Stomach smooth muscle (tissue), 2 donors: ENCODE data around the gene PKP4.

Source experiments
- H3K27ac ChIP-seq: one replicate; pipeline ENCODE4 v1.7.0; 2013; ENCODE audit warnings: mild to moderate bottlenecking, low read length, inconsistent platforms
- H3K27me3 ChIP-seq, 2 donors: one replicate each; pipeline ENCODE4 v1.7.0; 2013; ENCODE audit warnings: low read length in 2 of 2; ENCODE audit not compliant: insufficient read depth in 2 of 2, control insufficient read depth in 1 of 2
- H3K36me3 ChIP-seq, 2 donors: one replicate each; pipeline ENCODE4 v1.7.0; 2013; ENCODE audit warnings: low read length in 2 of 2; ENCODE audit not compliant: control insufficient read depth in 2 of 2, insufficient read depth in 2 of 2
- H3K4me1 ChIP-seq: one replicate; pipeline ENCODE4 v1.7.0; 2013; ENCODE audit warnings: low read length; ENCODE audit not compliant: control insufficient read depth, insufficient read depth
- H3K4me3 ChIP-seq, 2 donors: one replicate each; pipeline ENCODE4 v1.7.0; 2013; ENCODE audit warnings: low read length in 2 of 2
- H3K9ac ChIP-seq, 2 donors: one replicate each; pipeline ENCODE4 v1.7.0; 2013; ENCODE audit warnings: low read length in 2 of 2, mild to moderate bottlenecking in 1 of 2
- H3K9me3 ChIP-seq, 2 donors: one replicate each; pipeline ENCODE4 v1.7.0; 2013; ENCODE audit warnings: low read length in 2 of 2; ENCODE audit not compliant: control insufficient read depth in 2 of 2
- donor health status: healthy.
- donor health status: Pancreatic carcinoma.

PKP4 gene

DNA sequence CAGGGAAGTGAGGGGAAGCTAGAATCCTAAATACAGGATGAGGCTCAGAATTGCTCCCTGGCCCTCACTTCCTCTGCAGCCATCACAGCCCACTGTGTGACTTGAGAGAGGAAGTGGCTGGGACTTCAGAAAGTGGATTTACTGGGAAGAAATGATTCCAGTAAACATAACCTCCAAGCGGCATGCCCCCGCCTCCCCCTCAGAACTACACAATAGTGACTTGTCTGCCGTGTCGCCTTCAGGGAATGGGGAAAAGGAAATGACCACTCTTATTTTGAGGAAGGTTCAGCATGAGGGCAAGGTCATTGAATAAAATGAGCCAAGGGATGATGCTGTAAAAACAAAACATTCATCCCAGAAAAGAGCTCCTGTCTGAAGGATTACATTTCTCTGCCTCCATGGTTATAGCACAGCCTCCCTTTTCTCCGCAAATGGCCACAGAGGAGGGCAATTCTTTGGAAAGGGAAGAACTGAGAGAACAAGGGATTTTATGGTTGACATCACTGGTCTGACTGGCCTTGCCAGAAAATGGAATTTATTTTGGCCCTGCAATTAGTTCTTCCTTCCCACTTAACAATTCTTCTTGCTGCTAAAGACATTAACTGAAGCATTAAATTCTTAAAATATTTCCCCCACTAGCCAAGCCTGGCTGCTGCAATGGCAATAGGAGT, 259.5 kb downstream of the PKP4 start:
- H3K9ac ChIP-seq: no peak overlapping the region
- no peaks in the 10 kb centered on the region for H3K36me3 ChIP-seq
- no peaks in the 10 kb centered on the region for H3K9me3 ChIP-seq
- H3K27ac ChIP-seq: peak overlapping the region; percentile 31
- H3K27me3 ChIP-seq: peaks cover 0 to 2% of the 10 kb centered on the region in 2 donors
- no peak overlapping the region for H3K4me3 ChIP-seq
- peaks cover 4% of the 10 kb centered on the region for H3K4me1 ChIP-seq

DNA sequence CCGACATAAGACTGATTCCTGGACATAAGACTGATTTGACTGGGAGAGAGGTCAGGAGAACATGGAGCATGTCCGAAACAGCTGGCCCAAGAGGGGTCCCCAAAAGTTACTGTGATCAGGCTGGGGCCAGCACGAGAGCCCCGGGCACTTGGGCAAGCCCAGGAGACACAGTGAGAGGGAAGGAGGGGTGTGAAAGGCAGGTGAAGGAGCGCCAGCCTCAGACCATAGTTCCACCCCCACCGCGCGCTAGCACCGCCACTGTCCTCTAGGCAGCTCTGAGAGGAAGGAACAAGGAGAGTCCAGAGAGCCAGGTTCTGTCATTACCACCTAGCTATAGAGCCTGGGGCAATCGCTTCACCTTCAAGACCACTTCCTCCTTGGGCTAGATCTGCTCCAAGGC, 260.2 kb downstream of the PKP4 start:
- Histone ChIP-seq H3K4me1 (peaks cover 4% of the 10 kb centered on the region), H3K36me3 (no peaks in the 10 kb centered on the region), H3K27me3 (peaks cover 0 to 2% of the 10 kb centered on the region in 2 donors), H3K4me3 (no peak overlapping the region), H3K9me3 (no peaks in the 10 kb centered on the region), H3K27ac (peak overlapping the region; percentile 31), H3K9ac (no peak overlapping the region)

DNA sequence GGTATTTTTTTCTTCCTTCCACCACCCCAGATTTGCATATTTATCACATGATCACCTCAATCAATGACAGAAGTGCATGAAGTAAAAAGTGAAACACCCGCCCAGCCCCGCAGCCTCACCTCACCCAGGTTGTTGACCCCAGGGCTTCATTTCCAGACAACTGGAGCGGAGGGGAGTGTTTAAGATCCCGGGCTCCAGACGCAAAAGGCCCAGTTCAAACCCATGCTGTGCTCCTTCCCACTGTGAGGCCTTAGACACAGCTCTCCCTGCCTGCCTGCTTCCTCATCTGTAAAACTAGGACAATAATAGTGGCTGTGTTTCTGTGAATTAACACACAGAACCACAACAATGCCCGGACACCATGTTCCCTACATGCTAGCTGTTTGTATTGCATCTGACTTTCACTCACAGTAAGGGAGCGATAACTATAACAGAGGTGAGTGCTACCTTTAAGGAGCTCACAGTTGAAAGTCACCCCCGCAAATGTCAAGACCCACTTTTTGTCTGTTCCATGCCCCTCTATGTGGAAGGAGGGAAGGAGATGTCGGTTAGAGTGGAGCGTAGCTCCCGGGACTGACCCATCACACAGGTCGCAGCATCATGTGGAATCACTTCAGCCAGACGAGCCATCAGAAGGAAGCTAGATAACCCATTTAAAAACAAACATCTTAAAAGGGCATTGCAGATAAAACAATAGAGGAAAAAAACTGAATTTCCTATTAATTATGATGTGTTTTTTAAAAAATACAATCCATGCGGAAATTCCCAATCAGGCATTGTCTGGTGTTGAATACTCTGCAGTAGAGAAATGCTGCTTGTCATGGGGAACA, 260.8 kb downstream of the PKP4 start:
- H3K9ac ChIP-seq: no peak overlapping the region
- H3K4me1 ChIP-seq: peaks cover 4% of the 10 kb centered on the region
- H3K36me3 ChIP-seq: no peaks in the 10 kb centered on the region
- no peak overlapping the region for H3K4me3 ChIP-seq
- peak overlapping the region; percentile 46 for H3K27ac ChIP-seq
- H3K9me3 ChIP-seq: no peaks in the 10 kb centered on the region
- peaks cover 0 to 2% of the 10 kb centered on the region in 2 donors for H3K27me3 ChIP-seq

DNA sequence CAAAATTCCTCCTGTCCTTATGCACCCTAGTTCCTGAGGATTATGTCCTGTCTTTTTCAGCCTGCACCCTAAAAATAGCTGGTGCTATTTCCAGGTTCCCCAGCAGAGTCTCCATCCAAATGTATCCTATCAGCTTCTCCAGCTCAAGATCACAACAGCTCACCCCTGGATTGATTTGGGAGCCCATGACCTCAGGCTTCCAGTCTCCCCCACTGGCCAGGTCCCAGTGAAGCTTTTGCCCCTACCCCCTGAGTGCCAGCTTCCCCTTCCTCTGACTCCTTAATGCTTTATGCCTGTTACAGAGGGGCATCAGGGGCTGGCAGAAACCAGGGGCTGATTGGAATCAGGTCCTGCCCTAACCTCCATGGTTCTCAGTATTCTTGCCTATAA, 261.4 kb downstream of the PKP4 start:
- no peak overlapping the region for H3K4me3 ChIP-seq
- no peaks in the 10 kb centered on the region for H3K36me3 ChIP-seq
- H3K9me3 ChIP-seq: no peaks in the 10 kb centered on the region
- H3K27ac ChIP-seq: no peak overlapping the region
- no peak overlapping the region for H3K9ac ChIP-seq
- peaks cover 0 to 2% of the 10 kb centered on the region in 2 donors for H3K27me3 ChIP-seq
- H3K4me1 ChIP-seq: peaks cover 4% of the 10 kb centered on the region

DNA sequence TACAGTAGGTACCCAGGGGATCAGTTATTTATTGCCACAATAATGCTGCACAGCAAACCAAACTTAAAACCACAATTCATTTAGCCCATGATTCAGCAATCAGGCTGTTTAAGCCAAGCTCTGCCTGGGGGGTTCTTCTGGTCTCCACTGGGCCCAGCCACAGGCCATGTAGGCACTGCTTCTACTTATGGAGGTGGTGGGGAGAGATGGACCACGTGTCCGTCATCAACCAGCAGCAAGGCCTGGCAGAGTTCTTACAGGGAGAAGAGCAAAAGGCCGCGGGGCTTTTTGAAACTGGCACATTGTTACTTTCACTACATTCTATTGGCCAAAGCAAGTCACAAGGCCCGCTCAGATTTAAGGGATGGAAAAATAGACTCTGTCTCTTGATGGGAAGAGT, 262.1 kb downstream of the PKP4 start:
- H3K9me3 ChIP-seq: no peaks in the 10 kb centered on the region
- no peak overlapping the region for H3K4me3 ChIP-seq
- peaks cover 4% of the 10 kb centered on the region for H3K4me1 ChIP-seq
- no peak overlapping the region for H3K27ac ChIP-seq
- H3K36me3 ChIP-seq: no peaks in the 10 kb centered on the region
- H3K27me3 ChIP-seq: peaks cover 0 to 2% of the 10 kb centered on the region in 2 donors
- no peak overlapping the region for H3K9ac ChIP-seq

DNA sequence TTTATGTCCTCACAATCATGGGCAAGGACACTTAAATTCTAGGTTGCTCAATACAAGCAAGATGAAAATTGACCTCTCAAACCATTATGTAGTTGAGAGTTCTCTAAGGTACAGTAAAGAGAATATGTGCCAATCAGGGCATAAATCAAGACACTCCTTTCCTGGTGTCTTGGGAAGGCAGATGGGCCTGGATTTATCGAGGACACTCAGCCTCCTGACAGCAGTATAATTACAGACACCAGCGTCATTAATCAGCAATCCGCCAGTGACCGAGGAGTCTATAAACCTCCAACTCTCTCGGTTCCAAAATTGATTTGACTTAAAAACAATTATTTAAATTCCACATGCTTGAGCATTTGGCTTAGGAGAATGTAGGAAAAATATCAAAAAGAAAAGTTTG, 262.7 kb downstream of the PKP4 start:
- H3K27ac ChIP-seq: no peak overlapping the region
- no peaks in the 10 kb centered on the region for H3K36me3 ChIP-seq
- H3K9ac ChIP-seq: no peak overlapping the region
- H3K4me1 ChIP-seq: peaks cover 4% of the 10 kb centered on the region
- H3K9me3 ChIP-seq: no peaks in the 10 kb centered on the region
- no peak overlapping the region for H3K4me3 ChIP-seq
- peaks cover 0 to 2% of the 10 kb centered on the region in 2 donors for H3K27me3 ChIP-seq

DNA sequence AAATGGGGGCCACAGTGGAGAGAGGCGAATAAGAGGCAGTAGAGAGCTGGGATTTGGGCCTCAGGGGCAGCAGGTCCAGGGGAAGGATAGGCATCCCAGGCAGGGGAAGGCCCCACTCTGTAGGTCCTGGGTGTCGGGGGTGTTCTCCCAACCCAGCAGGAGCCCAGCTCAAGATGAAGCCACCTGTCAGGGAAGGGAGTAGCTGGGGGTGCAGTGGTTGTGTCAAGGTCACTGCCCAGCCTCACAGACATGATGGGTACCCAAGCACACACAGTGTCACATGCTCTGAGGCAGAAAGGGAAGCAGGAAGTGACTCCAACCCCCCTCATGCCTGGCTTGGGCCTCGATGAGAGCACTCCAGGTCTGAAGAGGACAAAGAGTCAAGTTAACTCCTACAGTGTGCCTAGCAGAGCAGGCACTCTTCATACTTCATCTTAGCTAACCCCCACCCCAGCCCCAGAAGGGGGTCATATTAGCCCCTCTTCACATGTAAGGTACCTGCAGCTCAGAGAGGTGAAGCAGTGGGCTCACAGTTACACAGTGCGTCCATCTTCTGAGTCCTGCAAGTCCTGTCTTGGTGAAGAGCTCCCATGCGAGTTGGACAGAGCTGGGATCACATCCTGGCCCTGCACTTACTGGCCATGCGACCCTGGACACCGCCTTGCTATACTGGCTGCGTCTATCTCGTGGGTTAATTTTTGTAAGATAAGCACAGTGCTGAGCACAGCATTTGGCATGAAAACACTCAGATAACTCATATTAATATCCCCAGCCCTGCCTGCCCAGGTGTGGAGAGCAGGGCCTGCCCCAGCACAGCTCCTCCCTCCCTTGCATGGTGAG, 265.7 kb downstream of the PKP4 start:
- Histone ChIP-seq H3K36me3 (no peaks in the 10 kb centered on the region), H3K9me3 (no peaks in the 10 kb centered on the region), H3K4me3 (no peak overlapping the region), H3K4me1 (no peaks in the 10 kb centered on the region), H3K27me3 (peaks cover 0 to 1% of the 10 kb centered on the region in 2 donors), H3K27ac (no peak overlapping the region), H3K9ac (no peak overlapping the region)

DNA sequence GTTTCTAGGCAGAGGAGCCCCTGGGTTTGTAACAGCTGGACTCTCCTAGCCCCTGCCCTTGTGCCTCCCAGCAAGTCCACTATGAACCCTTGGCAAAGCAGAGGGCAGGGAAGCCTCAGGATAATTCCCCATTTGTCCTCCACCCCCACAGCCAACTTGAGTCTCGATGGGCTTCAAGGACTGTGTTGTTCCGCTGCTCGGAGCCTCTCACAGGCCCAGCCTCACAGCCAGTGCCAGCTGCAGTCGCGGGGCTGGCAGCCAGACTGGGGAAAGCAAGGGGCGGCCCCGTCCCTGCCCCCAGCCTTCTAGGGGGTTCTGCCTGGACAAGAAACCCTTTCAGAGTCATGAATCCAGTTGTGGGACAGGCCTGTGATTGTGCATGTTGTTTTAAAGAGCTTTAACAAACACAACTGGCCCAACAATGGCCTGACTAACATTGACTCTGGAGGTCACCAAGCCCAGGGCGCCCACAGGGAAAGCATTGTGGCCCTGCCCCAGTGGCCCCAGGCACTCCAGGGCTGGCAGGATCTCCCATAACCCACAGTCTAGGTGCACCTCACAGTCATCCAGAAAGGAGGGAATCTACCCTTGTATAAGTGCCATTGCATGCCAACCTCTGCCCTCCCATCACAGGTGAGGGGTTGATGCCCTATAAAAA, 266.6 kb downstream of the PKP4 start:
- no peaks in the 10 kb centered on the region for H3K4me1 ChIP-seq
- H3K9ac ChIP-seq: no peak overlapping the region
- no peak overlapping the region for H3K4me3 ChIP-seq

DNA sequence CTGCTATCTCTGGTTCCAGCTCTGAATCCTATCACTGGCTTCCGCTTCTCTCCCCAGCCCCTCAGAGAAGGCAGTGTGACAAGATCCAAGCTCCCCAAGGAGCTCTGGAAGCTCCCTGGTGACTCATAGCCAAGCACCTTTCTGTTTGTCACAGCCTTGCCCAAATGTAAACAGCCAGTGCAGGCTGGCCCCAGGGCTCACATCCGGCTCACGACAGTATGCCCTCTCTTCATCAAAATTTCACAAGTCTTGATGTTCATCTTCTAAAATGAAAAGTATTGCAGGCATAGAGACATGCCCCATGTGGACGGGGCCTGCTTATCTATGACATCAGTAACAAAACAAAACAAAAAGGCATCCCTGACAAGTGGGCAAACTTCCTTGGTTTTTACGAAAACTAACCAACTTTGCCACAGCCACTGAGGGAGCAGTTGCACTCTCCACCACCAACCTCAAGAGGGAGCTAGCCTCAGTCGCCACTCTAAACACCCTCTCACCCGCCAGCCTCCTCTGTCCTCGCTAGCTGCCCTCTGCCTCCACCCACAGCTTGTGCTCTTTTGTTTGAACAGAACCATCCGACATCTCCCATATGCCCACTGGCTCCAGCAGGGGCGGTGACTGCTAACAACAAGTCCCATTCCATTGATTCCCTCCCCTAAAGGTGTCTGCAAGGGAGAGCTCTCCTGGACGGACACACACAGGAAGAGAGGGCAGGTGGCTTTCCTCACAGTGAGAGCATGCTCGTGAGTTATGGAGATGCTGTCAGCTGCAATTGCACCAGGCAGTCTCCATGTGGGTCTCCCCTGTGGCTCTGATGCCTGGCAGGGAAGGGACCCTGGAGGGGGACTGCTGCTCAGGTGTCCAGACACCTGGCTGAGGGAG, 267.4 kb downstream of the PKP4 start:
- no peaks in the 10 kb centered on the region for H3K9me3 ChIP-seq
- no peaks in the 10 kb centered on the region for H3K36me3 ChIP-seq
- H3K27me3 ChIP-seq: peaks cover 0 to 2% of the 10 kb centered on the region in 2 donors
- H3K4me3 ChIP-seq: no peak overlapping the region
- H3K27ac ChIP-seq: no peak overlapping the region
- H3K9ac ChIP-seq: no peak overlapping the region
- no peaks in the 10 kb centered on the region for H3K4me1 ChIP-seq

More for the DNA sequence above, 266.6 kb downstream of the PKP4 start:
- Histone ChIP-seq H3K9me3 (no peaks in the 10 kb centered on the region), H3K27ac (no peak overlapping the region), H3K36me3 (no peaks in the 10 kb centered on the region), H3K27me3 (peaks cover 0 to 1% of the 10 kb centered on the region in 2 donors)
